OCI-M1 (cell line): ENCODE data around the gene GTPBP6.
"Not testable (repeated sequence)": the region's sequence is repeated elsewhere in the genome, so short reads cannot be mapped to it uniquely, and the experiment has no call there.

Experiments used
- DNase-seq: peaks from one replicate; lab custom pipeline; 2025; lab: John Stamatoyannopoulos, UW

Gene GTPBP6

GRCh38 chrX:316351-317325 lies 2.0 kb downstream of the GTPBP6 start:
- no peak for DNase-seq

DNA sequence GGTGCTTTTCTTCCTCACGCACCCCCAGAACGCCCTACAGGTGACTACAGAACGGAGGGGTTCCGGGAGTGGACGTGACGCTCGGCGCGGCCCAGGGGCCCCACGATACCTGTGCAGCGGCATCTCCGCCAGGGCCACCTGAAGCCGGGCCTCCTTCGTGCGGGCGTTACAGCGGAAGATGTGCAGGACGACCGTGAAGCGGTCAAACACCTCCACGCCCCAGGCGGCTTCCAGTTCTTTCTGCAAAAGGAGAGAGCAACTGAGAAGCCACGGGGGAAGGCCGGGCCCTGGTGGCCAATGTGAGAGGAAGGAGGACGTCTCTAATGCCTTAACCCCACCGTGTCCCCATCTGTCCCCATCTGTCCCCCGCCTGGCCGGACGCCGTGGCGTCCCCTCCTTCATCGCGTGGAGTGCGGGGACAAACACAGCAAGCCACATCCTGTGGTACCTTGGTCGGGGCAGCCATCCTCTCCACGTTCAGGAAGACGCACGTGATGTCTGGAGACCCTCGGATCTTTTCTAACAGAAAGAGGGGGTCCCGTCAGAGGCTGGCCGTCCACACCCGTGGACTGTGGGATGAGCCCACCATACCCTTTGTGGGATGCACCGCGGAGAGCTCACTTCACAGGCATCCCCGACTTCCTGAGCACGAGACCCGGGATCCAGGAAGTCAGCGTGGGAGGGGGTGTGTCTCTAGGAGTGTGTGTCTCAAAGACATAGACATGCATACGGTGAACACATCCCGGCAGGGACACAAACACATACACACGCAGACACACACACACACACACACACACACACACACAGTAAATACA lies 3.6 kb downstream of the GTPBP6 start:
- no peak for DNase-seq

GRCh38 chrX:314049-314448 lies 4.5 kb downstream of the GTPBP6 start:
- DNase-seq: no peak

- no peak for DNase-seq
Measured at GRCh38 chrX:313546-313945, 5.0 kb downstream of the GTPBP6 start.

DNA sequence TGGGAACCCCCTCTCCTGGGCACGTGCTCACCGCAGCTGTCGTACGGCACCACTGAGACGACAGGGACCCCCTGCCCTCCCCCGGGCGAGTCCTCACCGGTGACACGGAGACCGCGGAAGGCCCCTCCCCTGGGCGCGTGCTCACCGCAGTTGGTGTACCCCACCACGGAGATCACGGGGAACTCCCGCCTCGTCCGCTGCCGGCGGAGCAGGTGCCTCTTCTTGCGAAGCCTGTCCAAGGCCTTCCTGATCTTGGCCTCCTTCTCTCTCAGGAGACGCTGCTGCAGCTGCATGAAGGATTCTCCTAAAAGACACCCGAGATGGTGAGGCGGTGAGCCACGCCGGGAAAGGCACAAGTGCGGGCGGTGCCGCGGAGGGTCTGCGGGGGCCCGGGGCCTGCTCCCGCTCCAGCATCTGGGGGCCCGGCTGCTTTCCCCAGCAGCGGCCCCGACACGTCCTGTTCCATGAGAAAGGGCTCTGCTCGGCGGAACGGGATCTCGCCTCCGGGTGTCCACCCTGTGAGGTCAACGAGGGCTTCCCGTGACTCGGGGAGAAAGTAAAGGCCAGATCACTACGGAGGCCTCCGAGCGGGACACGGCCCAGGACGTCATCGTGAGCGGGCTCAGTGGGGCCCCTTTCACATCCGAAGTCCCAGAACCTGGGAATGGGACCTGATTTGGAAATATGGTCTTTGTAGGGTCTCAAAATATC lies 5.8 kb downstream of the GTPBP6 start:
- no peak for DNase-seq

GRCh38 chrX:311156-312129 lies 7.2 kb downstream of the GTPBP6 start:
- no peak for DNase-seq

- no peak for DNase-seq
Measured at GRCh38 chrX:310621-311155, 7.9 kb downstream of the GTPBP6 start.

- no peak for DNase-seq
Measured at GRCh38 chrX:308821-309520, 9.6 kb downstream of the GTPBP6 start.

DNA sequence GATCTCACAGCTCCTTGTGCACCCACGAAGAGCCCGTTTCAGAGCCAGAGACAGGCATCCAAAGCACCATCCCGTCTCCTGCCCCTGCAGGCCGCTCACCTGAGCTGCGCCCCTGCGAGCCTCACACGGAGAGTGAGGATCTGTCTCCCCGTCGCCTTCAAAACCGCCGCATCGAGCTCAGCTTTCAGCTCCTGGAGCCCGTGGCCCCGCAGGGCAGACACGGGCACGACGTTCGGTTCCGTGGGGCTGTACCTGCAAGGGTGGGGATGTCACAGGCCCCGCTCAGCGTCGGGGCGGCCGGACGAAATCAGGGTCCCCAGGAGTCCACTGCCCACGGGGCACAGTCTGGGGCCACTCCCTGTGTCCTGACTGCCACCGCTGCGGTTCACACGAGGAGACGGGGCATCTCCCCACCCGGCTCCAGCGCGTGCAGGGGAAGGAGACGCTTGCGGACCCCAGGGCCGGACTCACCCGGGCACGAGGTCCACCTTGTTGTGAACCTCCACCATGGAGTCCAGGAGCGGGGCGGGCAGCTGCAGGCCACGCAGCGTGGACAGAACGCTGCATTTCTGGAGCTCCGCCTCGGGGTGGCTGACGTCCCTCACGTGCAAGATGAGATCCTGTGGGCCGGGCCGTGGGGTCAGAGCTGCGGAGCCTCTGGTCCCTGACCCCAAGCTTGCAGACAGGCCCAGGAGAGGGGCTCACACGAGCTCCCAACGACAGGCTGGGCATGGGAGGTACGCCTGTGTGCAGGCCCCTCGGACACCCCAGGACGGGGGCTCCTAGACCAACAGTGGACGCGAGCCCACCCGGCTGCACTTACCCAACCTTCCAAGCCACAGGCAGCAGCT lies 11.1 kb downstream of the GTPBP6 start:
- no peak for DNase-seq

GRCh38 chrX:306614-307251 lies 11.9 kb downstream of the GTPBP6 start:
- not testable (repeated sequence) for DNase-seq

DNA sequence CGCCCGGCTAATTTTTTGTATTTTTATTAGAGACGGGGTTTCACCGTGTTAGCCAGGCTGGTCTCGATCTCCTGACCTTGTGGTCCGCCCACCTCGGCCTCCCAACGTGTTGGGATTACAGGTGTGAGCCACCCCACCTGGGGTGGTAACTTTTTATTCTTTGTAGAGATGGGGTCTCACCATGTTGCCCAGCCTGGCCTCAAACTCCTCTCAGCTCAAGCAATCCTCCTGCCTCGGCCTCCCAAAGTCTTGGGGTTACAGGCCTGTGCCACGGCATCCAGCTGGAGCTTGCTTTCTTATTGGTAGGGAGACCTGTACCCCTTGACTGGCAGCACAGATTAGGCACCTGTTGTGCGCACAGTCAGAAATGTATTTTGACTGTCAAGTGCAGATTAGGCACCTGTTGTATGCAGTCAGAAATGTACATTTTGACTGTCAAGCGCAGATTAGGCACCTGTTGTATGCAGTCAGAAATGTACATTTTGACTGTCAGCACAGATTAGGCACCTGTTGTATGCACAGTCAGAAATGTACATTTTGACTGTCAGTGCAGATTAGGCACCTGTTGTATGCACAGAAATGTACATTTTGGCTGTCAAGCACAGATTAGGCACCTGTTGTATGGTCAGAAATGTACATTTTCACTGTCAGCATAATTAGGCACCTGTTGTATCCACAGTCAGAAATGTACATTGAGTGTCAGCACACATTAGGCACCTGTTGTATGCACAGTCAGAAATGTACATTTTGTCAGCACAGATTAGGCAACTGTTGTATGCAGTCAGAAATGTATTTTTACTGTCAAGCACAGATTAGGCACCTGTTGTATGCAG lies 12.6 kb downstream of the GTPBP6 start:
- DNase-seq: not testable (repeated sequence)

DNA sequence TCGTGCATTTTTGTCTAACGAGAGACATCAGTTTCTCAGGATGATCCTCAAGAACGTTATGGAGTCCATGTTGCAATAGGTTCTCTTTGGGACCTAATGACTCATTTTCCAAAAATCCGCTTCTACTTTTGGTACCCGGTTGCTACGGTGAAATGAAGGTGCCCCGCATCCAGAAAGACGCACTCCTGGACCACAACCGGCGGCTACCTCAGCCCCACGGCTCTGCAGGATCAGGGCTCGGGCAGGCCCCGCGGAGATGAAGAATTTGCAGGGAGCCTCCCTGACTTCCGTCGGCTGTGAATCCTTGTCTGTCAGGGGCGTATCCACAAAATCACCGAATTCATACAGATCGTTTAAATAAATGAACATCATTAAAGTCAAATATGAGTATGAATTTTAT lies 15.6 kb downstream of the GTPBP6 start:
- no peak for DNase-seq

- no peak for DNase-seq
Measured at GRCh38 chrX:300334-300733, 18.3 kb downstream of the GTPBP6 start.

GRCh38 chrX:298993-299392 lies 19.6 kb downstream of the GTPBP6 start:
- DNase-seq: no peak

GRCh38 chrX:295136-295535 lies 23.5 kb downstream of the GTPBP6 start:
- no peak for DNase-seq

GRCh38 chrX:292900-293897 lies 25.4 kb downstream of the GTPBP6 start:
- DNase-seq: no peak
